Suprapubic skin (tissue), 3 donors: ENCODE data around the gene KTN1.

Experiments
- EP300 ChIP-seq: sonication (generic); formaldehyde crosslinking; IDR thresholded peaks from one replicate; pipeline ENCODE4 v1.6.1; 2017; ENCODE audit warnings: antibody characterized with exemption
- TF ChIP-seq, protein P1 (sequence below), 2 donors: fragments of 200-600 bp in 1 of 2; fragments of 450-650 bp in 1 of 2; sonication (generic) in 1 of 2; IDR thresholded peaks; one replicate each; pipeline ENCODE4 v1.5.1; 2016 to 2019; ENCODE audit warnings: antibody characterized with exemption in 2 of 2, mild to moderate bottlenecking in 1 of 2, moderate library complexity in 1 of 2

- TF ChIP-seq, protein P1, sequence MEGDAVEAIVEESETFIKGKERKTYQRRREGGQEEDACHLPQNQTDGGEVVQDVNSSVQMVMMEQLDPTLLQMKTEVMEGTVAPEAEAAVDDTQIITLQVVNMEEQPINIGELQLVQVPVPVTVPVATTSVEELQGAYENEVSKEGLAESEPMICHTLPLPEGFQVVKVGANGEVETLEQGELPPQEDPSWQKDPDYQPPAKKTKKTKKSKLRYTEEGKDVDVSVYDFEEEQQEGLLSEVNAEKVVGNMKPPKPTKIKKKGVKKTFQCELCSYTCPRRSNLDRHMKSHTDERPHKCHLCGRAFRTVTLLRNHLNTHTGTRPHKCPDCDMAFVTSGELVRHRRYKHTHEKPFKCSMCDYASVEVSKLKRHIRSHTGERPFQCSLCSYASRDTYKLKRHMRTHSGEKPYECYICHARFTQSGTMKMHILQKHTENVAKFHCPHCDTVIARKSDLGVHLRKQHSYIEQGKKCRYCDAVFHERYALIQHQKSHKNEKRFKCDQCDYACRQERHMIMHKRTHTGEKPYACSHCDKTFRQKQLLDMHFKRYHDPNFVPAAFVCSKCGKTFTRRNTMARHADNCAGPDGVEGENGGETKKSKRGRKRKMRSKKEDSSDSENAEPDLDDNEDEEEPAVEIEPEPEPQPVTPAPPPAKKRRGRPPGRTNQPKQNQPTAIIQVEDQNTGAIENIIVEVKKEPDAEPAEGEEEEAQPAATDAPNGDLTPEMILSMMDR (IDR thresholded peaks at IDR 0.05): no peak
- no peak for TF ChIP-seq EP300
Observed at GRCh38 chr14:55600784-55601561, 21.0 kb downstream of the KTN1 start.
